Fibroblast of the aortic adventitia (primary cell): ENCODE results near the gene GPR33. TPM values are rescaled to one million over a fixed set of nuclear protein-coding genes. Genes with fewer than 3 reads are reported as not detected.

Experiments
- DNase-seq: peaks from one replicate; pipeline ENCODE4 v3.0.0-alpha.2; 2010; ENCODE audit warnings: low read depth
- H3K4me3 ChIP-seq: 2 replicates; pipeline ENCODE4 v1.5.1; 2011; ENCODE audit warnings: low read depth, mild to moderate bottlenecking, control low read depth, low read length, moderate library complexity
- CTCF ChIP-seq: IDR thresholded peaks from 2 replicates; pipeline ENCODE4 v1.5.1; 2011; ENCODE audit warnings: mild to moderate bottlenecking, low read length, control low read depth, inconsistent platforms; ENCODE audit not compliant: insufficient read depth
- total RNA-seq: library from RNA; depleted of rRNA; stranded (reverse); fragments of >200 nt; gene quantifications from 2 replicates; pipeline ENCODE4 v1.2.3, GENCODE V29; 2012; ENCODE audit warnings: low replicate concordance

Gene GPR33
- total RNA-seq, 1 donor = not detected

GRCh38 chr14:31486764-31487163, 1.1 kb downstream of the GPR33 start:
- no peak for DNase-seq
- no peak overlapping the region for H3K4me3 ChIP-seq
- TF ChIP-seq CTCF = no peak

GRCh38 chr14:31484754-31485153, 3.1 kb downstream of the GPR33 start:
- no peak for TF ChIP-seq CTCF
- DNase-seq = no peak
- H3K4me3 ChIP-seq = no peak overlapping the region

GRCh38 chr14:31480156-31480555, 7.7 kb downstream of the GPR33 start:
- no peak for DNase-seq
- H3K4me3 ChIP-seq = no peak overlapping the region
- no peak for TF ChIP-seq CTCF

- TF ChIP-seq CTCF = no peak
- no peak for DNase-seq
- no peak overlapping the region for H3K4me3 ChIP-seq
These were observed 8.8 kb downstream of the GPR33 start for GRCh38 chr14:31479027-31479426.

- no peak for TF ChIP-seq CTCF
- DNase-seq = peak; percentile 57
- H3K4me3 ChIP-seq = no peak overlapping the region
These were observed 10.6 kb downstream of the GPR33 start for GRCh38 chr14:31477248-31477647.

GRCh38 chr14:31476131-31476866, 11.5 kb downstream of the GPR33 start:
- no peak overlapping the region for H3K4me3 ChIP-seq
- DNase-seq = peak; percentile 22
- TF ChIP-seq CTCF = no peak

GRCh38 chr14:31466554-31466953, 21.3 kb downstream of the GPR33 start:
- DNase-seq = no peak
- no peak overlapping the region for H3K4me3 ChIP-seq
- TF ChIP-seq CTCF = no peak
